ENCODE results near the gene FBXO39.

DNA sequence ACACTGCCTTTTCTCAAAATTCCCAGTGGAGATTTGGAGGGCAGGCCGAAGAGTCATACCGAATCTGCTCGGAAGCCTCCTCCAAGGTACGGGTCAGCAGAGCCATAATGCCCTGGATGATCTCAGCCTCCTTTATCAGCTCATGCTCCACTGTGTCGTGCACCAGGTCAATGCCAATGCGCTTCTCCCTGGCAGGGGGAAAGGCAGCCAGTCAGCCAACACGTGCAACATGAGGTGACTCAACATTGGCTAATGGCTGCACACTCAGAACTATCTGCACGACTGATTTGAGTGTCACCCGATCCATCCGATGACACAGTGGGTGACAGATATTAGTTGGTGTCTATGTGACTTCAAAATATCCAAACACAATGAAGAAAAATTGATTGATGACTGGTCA, 39.8 kb downstream of the FBXO39 start:
- TF ChIP-seq, protein P1, sequence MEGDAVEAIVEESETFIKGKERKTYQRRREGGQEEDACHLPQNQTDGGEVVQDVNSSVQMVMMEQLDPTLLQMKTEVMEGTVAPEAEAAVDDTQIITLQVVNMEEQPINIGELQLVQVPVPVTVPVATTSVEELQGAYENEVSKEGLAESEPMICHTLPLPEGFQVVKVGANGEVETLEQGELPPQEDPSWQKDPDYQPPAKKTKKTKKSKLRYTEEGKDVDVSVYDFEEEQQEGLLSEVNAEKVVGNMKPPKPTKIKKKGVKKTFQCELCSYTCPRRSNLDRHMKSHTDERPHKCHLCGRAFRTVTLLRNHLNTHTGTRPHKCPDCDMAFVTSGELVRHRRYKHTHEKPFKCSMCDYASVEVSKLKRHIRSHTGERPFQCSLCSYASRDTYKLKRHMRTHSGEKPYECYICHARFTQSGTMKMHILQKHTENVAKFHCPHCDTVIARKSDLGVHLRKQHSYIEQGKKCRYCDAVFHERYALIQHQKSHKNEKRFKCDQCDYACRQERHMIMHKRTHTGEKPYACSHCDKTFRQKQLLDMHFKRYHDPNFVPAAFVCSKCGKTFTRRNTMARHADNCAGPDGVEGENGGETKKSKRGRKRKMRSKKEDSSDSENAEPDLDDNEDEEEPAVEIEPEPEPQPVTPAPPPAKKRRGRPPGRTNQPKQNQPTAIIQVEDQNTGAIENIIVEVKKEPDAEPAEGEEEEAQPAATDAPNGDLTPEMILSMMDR (conservative IDR thresholded peaks at IDR 0.05; ENCODE audit: low read depth, low read length), result no peak
- no peak for TF ChIP-seq EZH2 (IDR thresholded peaks at IDR 0.05; ENCODE audit: low read length, unreplicated experiment)
- TF ChIP-seq EZH2phosphoT487 (IDR thresholded peaks at IDR 0.05; ENCODE audit: borderline replicate concordance, low read length), result no peak

All from PC-3 (cell line).